GM18505 (cell line): Measurements from ENCODE around the gene PDE4B.

Experiments used
- ATAC-seq: cut with Tn5 transposase; IDR thresholded peaks from one replicate; pipeline ENCODE4 v1.9.1; 2021; ENCODE audit not compliant: unreplicated experiment
- POLR2A ChIP-seq: IDR thresholded peaks from 4 replicates; pipeline ENCODE4 v1.6.1; 2011; ENCODE audit warnings: borderline replicate concordance; ENCODE audit not compliant: insufficient read depth, insufficient read length; ENCODE audit errors: extremely low read depth

PDE4B gene

DNA sequence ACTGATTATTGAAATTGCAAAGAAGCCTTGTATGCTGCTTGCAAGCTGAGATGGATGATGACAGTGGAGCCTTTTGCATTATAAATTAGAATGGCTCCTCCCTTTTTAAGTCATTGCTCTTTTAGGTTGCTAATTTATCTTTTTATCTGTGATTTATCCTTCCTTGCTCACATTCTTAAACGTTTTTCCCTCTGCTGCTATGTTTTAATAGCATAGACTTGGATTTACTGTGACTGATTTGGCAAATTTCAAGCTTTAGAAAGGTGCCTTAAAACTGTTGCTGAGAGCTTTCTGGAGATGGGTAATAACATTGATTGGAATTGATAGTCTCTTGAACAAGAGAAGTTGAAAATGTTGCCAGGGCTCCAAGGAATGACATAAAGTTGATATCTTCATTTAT, 427.8 kb downstream of the PDE4B start:
- TF ChIP-seq POLR2A, result no peak
- no peak for ATAC-seq

DNA sequence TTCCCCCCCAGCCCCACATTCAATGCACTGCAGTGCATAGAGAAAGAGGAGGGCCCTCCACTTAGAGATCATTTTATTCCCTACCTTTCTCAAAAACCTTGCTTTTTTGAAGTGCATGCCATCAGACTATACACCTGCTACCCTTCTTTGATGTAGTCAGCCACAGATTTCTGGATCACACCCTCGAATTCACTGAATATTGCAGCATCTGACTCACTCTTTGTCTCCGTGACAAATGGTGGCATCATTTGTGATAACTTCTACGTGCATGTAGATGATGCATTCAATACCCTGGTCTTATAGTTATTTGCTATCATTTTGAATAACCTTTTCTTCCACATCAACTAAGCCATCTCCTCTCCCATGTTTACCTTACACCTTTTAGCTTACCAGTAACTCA, 431.0 kb downstream of the PDE4B start:
- no peak for TF ChIP-seq POLR2A
- no peak for ATAC-seq

DNA sequence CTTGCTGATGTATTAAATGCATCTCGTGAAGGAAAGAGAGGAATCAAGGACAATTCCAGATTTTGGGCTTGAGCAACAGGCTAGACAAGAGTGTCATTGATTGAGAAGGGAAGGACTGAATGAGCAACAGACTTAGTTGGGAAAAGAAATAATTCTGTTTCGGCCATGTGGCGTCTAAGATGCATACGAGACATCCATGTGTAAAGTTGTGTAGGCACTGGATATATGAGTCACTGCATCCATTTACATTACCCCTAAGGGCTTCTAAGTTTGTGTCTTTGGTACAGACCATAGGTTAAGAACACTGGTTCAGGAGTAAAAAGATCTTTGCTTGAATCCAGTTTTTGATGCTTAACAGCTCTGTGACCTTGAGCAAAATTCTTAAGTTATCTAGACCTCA, 434.3 kb downstream of the PDE4B start:
- no peak for ATAC-seq
- no peak for TF ChIP-seq POLR2A

DNA sequence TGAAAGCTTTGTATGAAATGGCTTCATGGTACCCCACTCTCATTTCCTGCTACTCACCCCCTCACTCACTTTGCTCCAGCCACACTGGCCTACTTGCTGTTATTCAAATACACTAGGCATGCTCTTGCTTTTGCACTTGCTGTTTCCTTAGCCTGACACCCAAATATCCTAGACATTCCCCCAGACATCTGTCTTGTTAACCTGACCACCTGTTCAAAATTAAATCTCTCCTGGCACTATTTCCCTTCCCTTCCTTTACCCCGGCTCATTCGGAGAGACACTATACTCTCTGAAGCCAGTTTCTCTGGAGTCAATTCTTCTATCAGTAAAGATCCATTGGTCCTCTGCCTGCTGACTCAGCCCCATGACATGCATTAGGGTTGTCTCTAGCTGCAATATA, 435.3 kb downstream of the PDE4B start:
- ATAC-seq, result no peak
- TF ChIP-seq POLR2A, result no peak

DNA sequence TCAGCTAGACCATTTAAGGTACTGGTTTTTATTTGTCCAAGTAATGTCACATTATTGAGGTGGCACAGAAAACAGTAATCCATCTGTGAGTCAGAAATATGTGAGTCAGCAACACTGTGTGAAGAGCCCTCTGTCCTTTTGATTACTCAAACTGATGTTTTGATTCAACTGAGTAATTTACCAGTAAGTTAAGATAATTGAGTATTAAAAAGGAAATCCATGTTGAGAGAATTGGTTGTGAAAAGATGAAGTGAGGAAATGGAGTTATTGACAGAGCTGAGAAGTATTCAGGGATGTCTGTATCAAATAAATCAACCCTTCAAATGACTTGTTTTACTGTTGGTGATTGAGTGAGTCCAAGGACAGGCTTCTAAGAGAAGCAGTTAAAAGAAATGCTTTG, 438.5 kb downstream of the PDE4B start:
- no peak for TF ChIP-seq POLR2A
- no peak for ATAC-seq

DNA sequence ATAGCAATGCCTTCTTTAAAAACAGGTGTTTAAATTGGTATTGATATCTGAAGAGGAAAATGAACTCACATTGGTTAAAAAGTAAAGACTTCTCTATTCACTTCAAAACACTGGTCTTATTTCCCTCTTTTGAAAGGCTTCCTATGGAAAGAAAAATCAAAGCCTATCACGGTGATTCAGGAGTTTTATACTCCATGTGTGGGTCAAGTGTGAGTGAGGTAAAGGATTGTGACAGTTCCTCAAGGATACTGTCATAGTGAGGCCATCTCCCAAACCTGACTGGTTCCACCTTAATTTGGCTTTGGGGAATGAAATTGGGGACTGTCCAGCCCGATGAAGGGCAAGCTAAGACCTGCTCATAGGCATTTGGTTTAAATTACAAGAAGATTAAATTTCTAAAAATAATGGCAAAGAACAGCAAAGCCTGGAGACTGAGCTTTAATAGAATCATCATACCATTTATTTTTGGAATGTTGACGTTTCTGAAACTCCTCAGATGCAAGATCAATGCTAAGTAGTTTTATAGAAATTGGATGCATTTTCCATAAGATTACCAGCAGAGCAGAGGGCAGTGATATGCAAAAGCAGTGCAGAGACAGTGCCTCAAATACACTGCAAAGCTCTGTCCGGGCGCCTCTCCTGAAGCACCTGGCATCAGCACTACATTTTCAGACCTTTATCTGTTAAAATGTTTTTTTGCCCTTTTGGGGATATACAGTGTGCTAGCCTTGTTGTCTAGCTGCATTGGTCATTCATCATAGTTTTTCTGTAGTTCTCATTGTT, 439.2 kb downstream of the PDE4B start:
- ATAC-seq, result no peak
- no peak for TF ChIP-seq POLR2A

DNA sequence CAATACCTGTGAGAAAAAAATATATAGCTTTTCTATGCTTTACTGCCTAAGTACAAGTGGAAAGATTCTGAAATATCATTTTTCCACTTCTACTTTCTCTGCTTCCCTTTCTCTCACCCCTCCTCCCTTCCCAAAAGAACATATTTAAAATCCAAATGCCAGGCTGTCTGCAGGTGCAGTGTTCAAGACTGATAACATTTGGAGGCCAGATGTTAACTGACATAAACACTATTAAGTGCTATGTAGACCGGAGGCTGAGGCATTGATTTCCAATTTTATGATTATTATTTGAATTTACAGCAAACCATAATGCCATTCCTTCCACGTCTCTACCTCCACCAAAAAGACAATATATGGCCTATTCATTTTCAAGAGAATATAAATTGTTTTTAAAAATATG, 444.3 kb downstream of the PDE4B start:
- no peak for TF ChIP-seq POLR2A
- ATAC-seq, result no peak

DNA sequence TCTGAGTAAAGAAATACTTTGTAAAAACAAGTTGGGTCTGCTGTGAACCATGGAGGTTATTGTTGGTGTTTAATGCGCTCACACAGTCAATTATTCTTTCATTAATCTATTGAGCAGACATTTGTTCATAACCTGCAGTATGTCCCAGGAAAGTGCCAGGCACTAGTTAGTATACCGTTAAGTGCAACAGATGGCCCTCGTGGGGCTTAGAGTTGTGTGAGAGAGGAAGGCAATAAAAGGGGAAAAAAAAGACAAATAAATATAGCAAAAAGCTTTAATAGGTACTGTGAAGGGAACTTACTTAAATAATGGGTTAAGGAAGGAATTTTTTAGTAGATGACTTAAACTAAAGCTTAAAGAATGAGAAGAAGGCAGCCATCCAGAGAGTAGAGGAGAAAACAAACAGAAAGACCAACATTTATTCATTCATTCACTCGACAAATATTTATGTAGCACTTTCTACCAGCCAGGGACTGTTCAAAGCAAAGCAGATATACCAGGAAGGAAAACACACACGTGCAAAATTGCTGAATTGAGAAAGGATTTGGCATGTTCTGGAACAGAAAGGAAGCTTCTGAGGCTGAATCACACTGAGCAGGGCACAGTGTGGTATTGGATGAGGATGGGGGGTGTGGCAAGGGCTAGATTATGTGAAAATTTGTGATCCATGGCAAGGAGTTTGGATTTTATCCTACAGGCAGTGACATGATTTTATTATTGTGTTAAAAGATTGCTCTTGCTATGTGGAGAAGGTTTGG, 445.2 kb downstream of the PDE4B start:
- no peak for TF ChIP-seq POLR2A
- no peak for ATAC-seq

DNA sequence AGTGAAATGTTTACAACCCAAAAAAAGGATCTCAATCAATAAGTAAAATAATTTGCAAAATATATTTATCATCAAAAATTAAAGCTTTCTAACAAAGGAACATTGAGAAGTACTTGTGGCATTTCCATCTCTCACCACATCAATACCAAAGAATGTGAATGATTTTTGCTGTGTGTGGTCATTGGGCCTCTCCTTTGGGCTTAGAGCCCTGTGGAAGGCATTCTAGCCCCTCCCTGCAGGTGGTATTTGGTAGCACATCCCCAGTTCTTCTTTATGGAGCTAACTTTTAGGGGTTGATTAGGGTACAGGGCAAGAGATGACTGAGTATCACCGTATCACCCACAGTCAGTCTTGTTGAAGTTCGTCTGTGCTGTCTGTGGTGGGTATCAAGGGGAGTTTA, 447.1 kb downstream of the PDE4B start:
- TF ChIP-seq POLR2A, result no peak
- no peak for ATAC-seq

DNA sequence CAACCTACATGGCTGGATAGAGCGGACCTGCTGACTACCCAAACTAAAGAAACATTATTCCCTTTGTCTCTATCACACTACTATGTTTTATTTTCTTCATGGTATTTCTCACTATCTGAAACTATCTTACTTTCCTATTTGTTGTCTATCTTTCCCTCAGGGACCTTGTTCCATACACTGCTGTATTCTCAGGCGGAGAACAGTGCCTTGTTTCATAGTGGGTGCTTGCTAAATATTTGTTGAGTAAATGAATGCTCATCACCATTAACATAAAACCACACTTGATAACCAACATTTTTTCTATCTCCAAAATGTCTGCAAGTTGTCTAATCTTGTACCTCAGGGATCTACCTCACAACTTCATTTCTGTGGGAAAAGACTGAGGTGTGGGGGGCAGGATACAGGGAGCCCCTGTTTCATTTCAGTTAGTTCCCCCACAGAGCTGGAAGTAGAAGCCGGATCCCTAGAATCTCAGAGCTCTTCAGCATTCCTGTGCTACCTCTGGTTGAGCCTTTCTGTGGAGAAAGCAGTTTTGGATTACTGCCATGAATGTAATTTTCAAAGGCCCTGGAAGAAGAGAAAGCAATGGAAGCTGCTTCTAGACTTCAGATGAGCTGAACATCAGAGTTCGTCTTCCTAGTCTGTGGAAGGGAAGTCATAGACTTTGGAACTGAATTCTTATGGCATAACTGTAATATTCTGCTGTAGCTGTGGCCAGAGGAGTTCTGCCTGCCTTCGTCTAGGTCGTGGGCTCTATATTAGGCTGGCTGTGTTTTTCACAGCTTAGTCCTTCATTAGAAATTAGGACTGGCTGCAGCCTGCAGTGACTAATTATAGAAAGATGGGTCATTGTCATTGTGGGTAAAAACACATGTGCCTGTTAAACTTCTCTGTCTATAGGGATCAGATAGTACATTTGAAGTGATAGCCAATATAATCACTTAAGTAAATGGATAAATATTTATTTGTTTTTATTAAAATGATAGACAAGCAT, 448.1 kb downstream of the PDE4B start:
- TF ChIP-seq POLR2A, result no peak
- no peak for ATAC-seq

DNA sequence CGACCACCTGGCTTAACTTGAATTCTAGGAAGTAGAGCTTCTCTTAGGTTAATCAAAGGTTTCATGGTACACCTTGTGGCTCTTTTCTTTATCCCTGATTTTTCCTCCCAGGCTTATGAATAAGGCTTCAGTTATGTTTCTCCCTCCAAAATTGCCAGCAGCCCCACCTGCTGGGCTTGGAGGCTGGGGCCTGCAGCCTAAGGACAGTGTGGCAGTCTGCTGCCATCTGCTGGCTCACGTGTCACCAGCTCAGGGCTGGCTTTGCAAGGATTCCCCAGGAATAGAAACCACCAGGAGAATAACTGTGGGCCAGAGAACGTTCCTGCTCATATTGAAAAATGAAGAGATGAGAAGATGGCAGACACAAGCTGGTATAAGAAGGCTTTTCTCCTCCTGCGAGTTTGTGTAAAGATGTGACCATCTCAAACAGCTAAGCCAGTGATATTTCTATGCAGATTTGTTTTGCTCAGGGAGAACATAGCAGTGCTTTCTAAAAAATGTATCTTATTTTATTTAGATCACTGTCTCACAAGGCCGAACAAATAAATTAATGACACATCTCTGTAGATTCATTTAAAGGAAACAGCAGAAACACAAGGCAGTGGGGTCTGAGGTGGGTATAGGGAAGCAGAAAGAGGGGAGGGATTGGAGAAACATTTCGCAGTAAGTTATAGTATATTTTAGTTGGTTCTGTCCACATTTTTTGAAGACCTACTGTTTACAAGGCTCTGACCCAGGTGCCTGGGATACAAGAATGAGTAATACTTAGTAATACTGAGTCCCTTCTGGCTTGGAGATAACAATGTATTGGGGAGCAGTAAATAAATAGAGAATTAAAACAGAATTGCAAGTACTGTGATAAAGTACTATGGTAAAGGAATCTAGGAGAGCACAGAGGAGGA, 450.2 kb downstream of the PDE4B start:
- TF ChIP-seq POLR2A, result no peak
- peak; percentile 78 for ATAC-seq

DNA sequence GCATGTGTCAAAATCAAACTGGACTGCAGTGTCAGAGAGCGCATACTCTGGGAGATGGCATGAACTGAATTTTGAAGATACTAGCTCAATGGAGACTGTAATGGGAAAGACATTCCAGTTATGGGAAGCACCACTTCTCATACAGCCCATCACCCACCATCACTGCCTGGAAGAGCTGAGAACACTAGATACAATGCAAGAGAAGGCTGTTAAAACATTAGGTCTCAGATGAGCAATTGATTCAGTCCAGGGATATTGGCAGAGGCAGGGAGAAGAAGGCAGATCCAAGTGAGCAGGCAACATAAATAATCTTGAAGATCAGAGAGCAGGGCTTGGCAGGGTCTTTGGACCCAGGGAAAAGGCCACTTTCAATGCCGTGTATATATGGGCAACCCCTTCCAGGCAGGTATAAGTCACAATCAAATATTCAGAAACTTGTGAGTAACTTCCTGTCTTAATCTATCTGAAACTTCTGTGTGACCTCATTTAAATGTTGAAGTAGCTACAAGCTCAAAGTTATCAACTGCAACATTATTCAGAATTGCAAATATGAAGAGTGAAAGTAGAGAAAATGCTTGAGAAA, 450.9 kb downstream of the PDE4B start:
- no peak for TF ChIP-seq POLR2A
- ATAC-seq, result no peak
